ENCODE data around the gene FAM149A. TPM values are rescaled to one million over a fixed set of nuclear protein-coding genes. Genes with fewer than 3 reads are reported as not detected.
A peak's percentile ranks its signal among the peaks of the same experiment; 100 is the strongest.

FAM149A gene
- total and polyA plus RNA-seq, 2 donors (not counting 1 experiment from before 2014, with no cell fraction given), result 0.12 TPM; not detected in 1

GRCh38 chr4:186161138-186161537 lies 56.6 kb downstream of the FAM149A start:
- H3K27ac ChIP-seq (ENCODE audit: low read length in 2 of 2), result no peak overlapping the region
- H2AFZ ChIP-seq (ENCODE audit: insufficient read depth, low read depth, low read length, poor library complexity, severe bottlenecking), result peak overlapping the region; percentile 20
- intact Hi-C loops (cut with micrococcal nuclease), result no loop called here
- H3K4me2 ChIP-seq (replicated peaks; ENCODE audit: low read depth, low read length, poor library complexity, severe bottlenecking), result no peak overlapping the region
- no peaks in the 10 kb centered on the region for H3K79me2 ChIP-seq (ENCODE audit: control insufficient read depth, insufficient read depth, low read length)
- DNase-seq, result no peak
- ChIA-PET CTCF (no interaction called here), POLR2A (no interaction called here)
- H3K9me3 ChIP-seq (ENCODE audit: control extremely low read depth in 1 of 3, control insufficient read depth in 2 of 3, insufficient read depth in 1 of 3, low read length in 2 of 3), result no peaks in the 10 kb centered on the region
- H3K27me3 ChIP-seq (replicated peaks in 1 of 4; ENCODE audit: control extremely low read depth in 1 of 4, control insufficient read depth in 3 of 4, insufficient read depth in 4 of 4, low read length in 3 of 4), result peaks cover 0 to 2% (median 0%) of the 10 kb centered on the region in 4 experiments
- TF ChIP-seq EZH2 (IDR thresholded peaks at IDR 0.05; ENCODE audit: borderline replicate concordance, insufficient read depth, low read depth, low read length, poor library complexity, severe bottlenecking) (no peak), CTCF (IDR thresholded peaks at IDR 0.05) (no peak)
- no peaks in the 10 kb centered on the region for H3K4me1 ChIP-seq (ENCODE audit: control insufficient read depth in 2 of 2, insufficient read depth in 2 of 2, low read length in 2 of 2)
- no peak overlapping the region for H3K9ac ChIP-seq (ENCODE audit: low read length)
- WGBS (ENCODE audit: insufficient coverage), result 89% methylated on average over 6 of the region's 6 CpGs
- no peak overlapping the region for H3K4me3 ChIP-seq (ENCODE audit: control extremely low read depth in 1 of 5, extremely low read depth in 1 of 5, insufficient read depth in 1 of 5, low read depth in 2 of 5, low read length in 4 of 5)
- ATAC-seq (ENCODE audit: low read depth), result no peak
- Mint-ChIP-seq H3K4me1 (no peaks in the 10 kb centered on the region), H3K27ac (no peak overlapping the region), H3K9me3 (ENCODE audit: insufficient read depth) (no peaks in the 10 kb centered on the region), H3K4me3 (no peak overlapping the region), H3K27me3 (peaks cover 22% of the 10 kb centered on the region)
- no peaks in the 10 kb centered on the region for H3K36me3 ChIP-seq (replicated peaks in 1 of 2; ENCODE audit: control extremely low read depth in 1 of 2, control insufficient read depth in 1 of 2, extremely low read depth in 1 of 2, insufficient read depth in 2 of 2, low read length in 1 of 2)
- H4K20me1 ChIP-seq (ENCODE audit: control insufficient read depth, insufficient read depth, low read length, poor library complexity, severe bottlenecking), result no peaks in the 10 kb centered on the region

GRCh38 chr4:186166852-186167512 lies 62.5 kb downstream of the FAM149A start:
- Mint-ChIP-seq H3K27ac (no peak overlapping the region), H3K4me1 (no peaks in the 10 kb centered on the region), H3K27me3 (peaks cover 25% of the 10 kb centered on the region), H3K4me3 (no peak overlapping the region), H3K9me3 (ENCODE audit: insufficient read depth) (no peaks in the 10 kb centered on the region)
- no peaks in the 10 kb centered on the region for H4K20me1 ChIP-seq (ENCODE audit: control insufficient read depth, insufficient read depth, low read length, poor library complexity, severe bottlenecking)
- H3K4me2 ChIP-seq (replicated peaks; ENCODE audit: low read depth, low read length, poor library complexity, severe bottlenecking), result no peak overlapping the region
- H3K4me3 ChIP-seq (ENCODE audit: control extremely low read depth in 1 of 5, extremely low read depth in 1 of 5, insufficient read depth in 1 of 5, low read depth in 2 of 5, low read length in 4 of 5), result no peak overlapping the region
- peaks cover 0 to 2% (median 0%) of the 10 kb centered on the region in 4 experiments for H3K27me3 ChIP-seq (replicated peaks in 1 of 4; ENCODE audit: control extremely low read depth in 1 of 4, control insufficient read depth in 3 of 4, insufficient read depth in 4 of 4, low read length in 3 of 4)
- H2AFZ ChIP-seq (ENCODE audit: insufficient read depth, low read depth, low read length, poor library complexity, severe bottlenecking), result no peak overlapping the region
- intact Hi-C loops (cut with micrococcal nuclease), result no loop called here
- no peaks in the 10 kb centered on the region for H3K9me3 ChIP-seq (ENCODE audit: control extremely low read depth in 1 of 3, control insufficient read depth in 2 of 3, insufficient read depth in 1 of 3, low read length in 2 of 3)
- no peak overlapping the region for H3K9ac ChIP-seq (ENCODE audit: low read length)
- H3K79me2 ChIP-seq (ENCODE audit: control insufficient read depth, insufficient read depth, low read length), result no peaks in the 10 kb centered on the region
- ATAC-seq (ENCODE audit: low read depth) (no peak), DNase-seq (no peak)
- no peak for TF ChIP-seq EZH2 (IDR thresholded peaks at IDR 0.05; ENCODE audit: borderline replicate concordance, insufficient read depth, low read depth, low read length, poor library complexity, severe bottlenecking)
- TF ChIP-seq CTCF (IDR thresholded peaks at IDR 0.05), result no peak
- H3K4me1 ChIP-seq (ENCODE audit: control insufficient read depth in 2 of 2, insufficient read depth in 2 of 2, low read length in 2 of 2), result no peaks in the 10 kb centered on the region
- H3K27ac ChIP-seq (ENCODE audit: low read length in 2 of 2), result no peak overlapping the region
- CTCF ChIA-PET, result no interaction called here
- POLR2A ChIA-PET, result no interaction called here
- 80% methylated on average over 5 of the region's 15 CpGs for WGBS (ENCODE audit: insufficient coverage)
- H3K36me3 ChIP-seq (replicated peaks in 1 of 2; ENCODE audit: control extremely low read depth in 1 of 2, control insufficient read depth in 1 of 2, extremely low read depth in 1 of 2, insufficient read depth in 2 of 2, low read length in 1 of 2), result no peaks in the 10 kb centered on the region

Data from B cell (primary cell).